Prostate gland (tissue), 2 donors: Measurements from ENCODE around the gene CHCT1. TPM values are rescaled to one million over a fixed set of nuclear protein-coding genes. Genes with fewer than 3 reads are reported as not detected.

Source experiments
- DNase-seq: peaks from one replicate; pipeline ENCODE4 v3.0.0-alpha.2; 2019; ENCODE audit warnings: low spot score
- H3K27ac ChIP-seq, 2 donors: fragments of 200-600 bp; sonication (generic); 2 replicates each; pipeline ENCODE4 v1.5.1; 2017 to 2019
- H3K27me3 ChIP-seq: fragments of 200-600 bp; sonication (generic); replicated peaks from 2 replicates; pipeline ENCODE4 v1.5.1; 2019; ENCODE audit not compliant: insufficient read depth
- H3K36me3 ChIP-seq, 2 donors: fragments of 200-600 bp; sonication (generic); 1 replicate in 1 of 2; 2 replicates in 1 of 2; pipeline versions ENCODE4 v1.5.1 to v1.8.1; 2017 to 2019
- H3K4me1 ChIP-seq: fragments of 200-600 bp; sonication (generic); replicated peaks from 2 replicates; pipeline ENCODE4 v1.5.1; 2019
- H3K4me3 ChIP-seq, 2 donors: fragments of 200-600 bp; sonication (generic); 2 replicates each; pipeline ENCODE4 v1.5.1; 2017 to 2019
- H3K9me3 ChIP-seq: fragments of 200-600 bp; sonication (generic); 2 replicates; pipeline ENCODE4 v1.5.1; 2017
- POLR2A ChIP-seq: fragments of 450-650 bp; IDR thresholded peaks from one replicate; pipeline ENCODE4 v1.6.1; 2016; ENCODE audit warnings: antibody characterized with exemption, mild to moderate bottlenecking
- POLR2AphosphoS5 ChIP-seq: sonication (generic); formaldehyde crosslinking; IDR thresholded peaks from one replicate; pipeline ENCODE4 v1.6.1; 2017; ENCODE audit warnings: antibody characterized with exemption
- WGBS: methylation state at CpG from one replicate; pipeline ENCODE4 v1.1.5; 2018; 5-methylcytosine and 5-hydroxymethylcytosine counted together
- intact Hi-C: fragments of 100-400 bp; cut with DNase I; formaldehyde crosslinking; loops from one replicate; pipeline ENCODE4 v1.14.2; 2022
- total RNA-seq, 2 donors: library from RNA; depleted of rRNA; stranded (reverse); fragments of >200 nt; gene quantifications; one replicate each; pipeline ENCODE4 v1.1.0, GENCODE V29; 2016
- TF ChIP-seq, protein P1 (sequence below), 4 experiments: fragments of 200-600 bp in 2 of 4; fragments of 450-650 bp in 2 of 4; sonication (generic) in 2 of 4; IDR thresholded peaks; 1 replicate in 3 of 4; 2 replicates in 1 of 4; pipeline ENCODE4 v1.5.1; 2016 to 2019; ENCODE audit warnings: antibody characterized with exemption in 4 of 4, mild to moderate bottlenecking in 2 of 4, moderate library complexity in 2 of 4

Gene CHCT1
- total RNA-seq, 2 donors from 2014 or later, result 5.9 TPM; not detected in 1

DNA sequence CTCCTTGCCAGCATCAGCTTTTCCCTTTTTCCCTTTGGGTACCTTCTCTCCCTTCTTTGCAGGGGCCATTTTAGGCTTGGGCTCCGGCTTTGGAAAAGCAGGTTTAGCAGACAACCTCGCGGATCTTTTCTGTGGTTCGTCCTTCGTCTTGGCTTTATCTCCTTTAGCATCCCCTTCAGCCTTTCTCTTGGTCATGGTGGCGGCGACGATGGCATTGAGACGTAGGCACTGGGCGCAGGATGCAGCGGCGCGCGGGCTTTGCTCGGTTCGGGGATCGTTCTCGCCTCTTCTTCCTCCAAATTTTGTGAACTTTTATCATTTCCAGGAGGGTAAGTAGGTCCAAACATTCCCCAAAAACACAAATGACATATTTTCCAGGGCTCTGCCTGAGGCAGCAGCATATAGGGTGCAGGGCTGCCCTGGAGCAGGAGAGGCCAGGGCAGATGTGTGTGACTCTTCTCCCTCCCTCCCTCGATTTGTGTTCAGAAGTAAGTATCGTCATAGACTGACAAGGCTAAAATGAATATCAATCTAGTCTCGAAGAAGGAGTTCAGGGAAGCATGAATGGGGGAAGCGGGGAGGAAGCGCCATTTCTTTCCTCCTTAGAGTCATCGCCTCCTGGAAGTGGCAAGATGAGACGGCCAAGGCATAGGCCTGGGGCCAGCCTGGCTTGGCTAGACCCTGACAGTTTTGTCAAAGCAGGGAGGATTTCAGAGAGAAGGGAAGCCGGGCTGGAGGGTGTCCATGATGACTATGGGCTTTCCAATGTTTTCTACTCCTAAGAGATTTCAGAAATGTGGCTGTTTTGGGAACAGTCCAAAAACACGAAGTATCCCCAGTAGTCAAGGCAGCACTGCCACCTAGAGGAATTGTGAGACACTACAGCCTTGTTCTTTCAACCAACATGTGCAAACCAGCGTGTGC, 13.2 kb downstream of the CHCT1 start:
- Histone ChIP-seq H3K4me3 (no peak overlapping the region), H3K27ac (no peak overlapping the region), H3K36me3 (no peaks in the 10 kb centered on the region), H3K27me3 (no peaks in the 10 kb centered on the region), H3K4me1 (no peaks in the 10 kb centered on the region), H3K9me3 (no peaks in the 10 kb centered on the region)
- TF ChIP-seq POLR2A (no peak), POLR2AphosphoS5 (peak; percentile 75)
- TF ChIP-seq, protein P1, sequence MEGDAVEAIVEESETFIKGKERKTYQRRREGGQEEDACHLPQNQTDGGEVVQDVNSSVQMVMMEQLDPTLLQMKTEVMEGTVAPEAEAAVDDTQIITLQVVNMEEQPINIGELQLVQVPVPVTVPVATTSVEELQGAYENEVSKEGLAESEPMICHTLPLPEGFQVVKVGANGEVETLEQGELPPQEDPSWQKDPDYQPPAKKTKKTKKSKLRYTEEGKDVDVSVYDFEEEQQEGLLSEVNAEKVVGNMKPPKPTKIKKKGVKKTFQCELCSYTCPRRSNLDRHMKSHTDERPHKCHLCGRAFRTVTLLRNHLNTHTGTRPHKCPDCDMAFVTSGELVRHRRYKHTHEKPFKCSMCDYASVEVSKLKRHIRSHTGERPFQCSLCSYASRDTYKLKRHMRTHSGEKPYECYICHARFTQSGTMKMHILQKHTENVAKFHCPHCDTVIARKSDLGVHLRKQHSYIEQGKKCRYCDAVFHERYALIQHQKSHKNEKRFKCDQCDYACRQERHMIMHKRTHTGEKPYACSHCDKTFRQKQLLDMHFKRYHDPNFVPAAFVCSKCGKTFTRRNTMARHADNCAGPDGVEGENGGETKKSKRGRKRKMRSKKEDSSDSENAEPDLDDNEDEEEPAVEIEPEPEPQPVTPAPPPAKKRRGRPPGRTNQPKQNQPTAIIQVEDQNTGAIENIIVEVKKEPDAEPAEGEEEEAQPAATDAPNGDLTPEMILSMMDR (IDR thresholded peaks at IDR 0.05), result peak; percentile 65 to 94 (median 92)
- 73% methylated on average over 28 of the region's 28 CpGs for WGBS
- peak; percentile 77 for DNase-seq
- intact Hi-C loops, result loop anchor here (5.0 to 10.0 kb wide), 4 partner anchors 203 to 398 kb away; partner anchors contain the start of gene CA4

DNA sequence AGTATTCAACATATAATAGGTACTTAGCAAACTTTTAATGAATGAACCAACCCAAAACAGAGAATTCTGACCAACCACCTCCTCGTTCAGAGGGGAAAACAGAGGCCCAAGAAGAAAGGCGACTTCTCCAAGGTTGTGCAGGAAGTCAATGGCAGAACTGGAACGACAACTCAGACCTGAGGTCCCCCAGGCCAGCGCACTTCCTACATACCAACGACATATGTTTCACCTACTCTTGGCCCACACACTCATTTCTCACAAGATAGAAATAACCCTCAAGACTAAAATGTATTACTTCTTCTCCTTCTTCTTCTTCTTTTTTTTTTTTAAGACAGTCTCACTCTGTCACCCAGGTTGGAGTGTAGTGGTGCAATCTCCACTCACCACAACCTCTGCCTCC, 14.4 kb downstream of the CHCT1 start:
- Histone ChIP-seq H3K4me1 (no peaks in the 10 kb centered on the region), H3K27me3 (no peaks in the 10 kb centered on the region), H3K4me3 (no peak overlapping the region), H3K27ac (no peak overlapping the region), H3K9me3 (no peaks in the 10 kb centered on the region), H3K36me3 (no peaks in the 10 kb centered on the region)
- TF ChIP-seq POLR2AphosphoS5 (no peak), POLR2A (no peak)
- TF ChIP-seq, protein P1 (IDR thresholded peaks at IDR 0.05), result no peak
- DNase-seq, result no peak
- intact Hi-C loops, result loop anchor here (5.0 to 10.0 kb wide), 4 partner anchors 204 to 399 kb away; partner anchors contain the start of gene CA4
- 51% methylated on average over 5 of the region's 5 CpGs for WGBS

DNA sequence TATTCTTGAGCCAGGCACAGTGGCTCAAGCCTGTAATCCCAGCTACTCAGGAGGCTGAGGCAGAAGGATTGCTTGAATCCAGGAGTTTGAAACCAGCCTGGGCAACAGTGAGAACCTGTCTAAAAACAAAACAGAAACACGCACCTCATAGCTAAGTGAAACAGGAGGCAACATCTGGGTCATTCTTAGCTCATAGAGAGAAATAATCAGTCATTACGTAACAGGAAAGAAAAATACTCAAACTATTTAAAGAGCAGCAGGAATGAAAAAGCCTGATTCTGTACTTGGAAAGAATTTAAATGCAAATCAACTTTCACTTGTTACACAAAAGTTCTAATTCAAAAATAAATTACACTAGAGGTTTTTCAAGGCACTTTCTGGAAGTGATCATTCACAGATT, 17.2 kb downstream of the CHCT1 start:
- WGBS, result 40% methylated on average over 2 of the region's 2 CpGs
- no peak for DNase-seq
- no peaks in the 10 kb centered on the region for H3K4me1 ChIP-seq
- TF ChIP-seq POLR2AphosphoS5 (no peak), POLR2A (no peak)
- TF ChIP-seq, protein P1 (IDR thresholded peaks at IDR 0.05), result no peak
- H3K4me3 ChIP-seq, result no peak overlapping the region
- H3K9me3 ChIP-seq, result no peaks in the 10 kb centered on the region
- no peaks in the 10 kb centered on the region for H3K27me3 ChIP-seq
- no peak overlapping the region for H3K27ac ChIP-seq
- intact Hi-C loops, result loop anchor here (5.0 to 10.0 kb wide), 4 partner anchors 205 to 402 kb away; partner anchors contain the start of gene CA4
- H3K36me3 ChIP-seq, result no peaks in the 10 kb centered on the region

DNA sequence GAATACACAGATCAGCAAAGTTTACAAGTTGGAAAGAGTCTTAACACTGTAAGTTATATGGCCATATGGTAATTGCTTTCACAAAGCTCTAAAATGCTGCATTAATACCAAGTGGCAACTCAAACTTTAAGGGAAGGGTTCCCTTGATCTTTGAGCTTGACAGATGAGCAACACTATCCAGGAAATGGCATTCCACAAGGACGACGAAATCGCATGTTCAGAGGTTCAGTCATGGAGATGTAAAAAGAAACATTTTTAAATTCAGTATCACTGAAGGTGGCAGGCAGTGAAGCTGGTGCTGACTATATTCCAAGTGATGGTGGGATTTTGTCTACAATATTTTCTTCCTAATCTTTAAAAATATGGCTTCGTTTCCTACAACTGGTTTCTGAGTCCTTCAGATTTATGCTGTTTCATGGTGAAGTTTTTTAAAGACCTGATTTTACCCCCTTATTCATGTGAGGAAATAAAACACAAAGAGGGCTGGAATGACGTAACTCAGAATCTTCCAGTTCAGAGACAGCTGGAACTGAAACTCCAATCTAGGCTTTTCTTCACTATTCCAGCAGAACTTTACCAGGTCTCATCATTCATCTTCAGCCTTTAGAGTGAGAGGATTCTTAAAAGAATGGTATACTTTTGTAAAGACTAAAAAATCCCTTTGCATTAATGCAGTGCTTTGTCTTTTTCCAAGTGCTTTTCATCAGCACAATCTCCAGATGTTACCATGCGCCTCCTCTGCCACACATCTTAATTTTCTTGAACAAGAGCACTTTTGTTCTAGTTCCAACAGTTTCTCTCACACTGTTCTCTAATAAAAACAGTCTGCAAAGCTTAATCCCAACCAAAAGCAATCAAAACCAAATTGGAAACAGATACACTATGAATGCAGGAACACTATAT, 20.2 kb downstream of the CHCT1 start:
- H3K36me3 ChIP-seq, result peaks cover 0 to 5% of the 10 kb centered on the region in 2 donors
- 41% methylated on average over 6 of the region's 6 CpGs for WGBS
- no peaks in the 10 kb centered on the region for H3K9me3 ChIP-seq
- H3K4me1 ChIP-seq, result no peaks in the 10 kb centered on the region
- intact Hi-C loops, result no loop called here
- no peaks in the 10 kb centered on the region for H3K27me3 ChIP-seq
- H3K27ac ChIP-seq, result no peak overlapping the region
- TF ChIP-seq POLR2A, result no peak
- TF ChIP-seq, protein P1 (IDR thresholded peaks at IDR 0.05), result no peak
- no peak for TF ChIP-seq POLR2AphosphoS5
- no peak overlapping the region for H3K4me3 ChIP-seq
- DNase-seq, result no peak
